ENCODE measurements around the gene TBX4. TPM values are rescaled to one million over a fixed set of nuclear protein-coding genes. Genes with fewer than 3 reads are reported as not detected.

TBX4 gene
- total RNA-seq, 4 donors from 2014 or later, result 0.54 TPM; not detected in 3

DNA sequence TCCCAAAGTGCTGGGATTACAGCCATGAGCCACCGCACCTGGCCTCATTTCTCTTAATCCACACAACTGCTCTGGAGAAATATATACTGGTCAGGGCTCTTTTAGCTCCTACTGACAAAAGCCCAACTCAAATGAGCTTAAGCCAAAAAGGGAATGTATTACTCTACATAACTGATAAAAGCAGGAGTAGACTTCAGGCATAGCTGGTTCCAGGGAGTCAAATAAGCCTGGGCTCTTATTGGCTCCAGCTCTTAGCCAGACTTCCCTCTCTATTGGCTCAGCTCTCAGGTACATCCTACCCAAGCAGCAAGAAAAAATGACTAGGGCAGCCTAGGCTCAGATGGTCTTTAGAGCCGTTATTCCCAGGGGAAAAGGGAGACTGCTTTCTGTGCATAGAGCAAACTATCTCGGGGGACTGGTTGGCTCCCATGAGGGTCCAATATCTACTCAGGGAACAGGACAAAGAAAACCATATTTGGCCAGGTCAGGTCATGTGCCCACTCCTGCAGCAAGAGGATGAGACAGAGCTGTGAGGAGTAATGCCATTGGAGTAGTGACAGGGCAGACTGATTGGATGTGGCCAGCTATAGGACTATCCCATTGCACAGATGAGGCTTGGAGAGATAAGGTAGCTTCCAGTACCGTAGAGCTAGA lies 31.4 kb upstream of the TBX4 start:
- Histone ChIP-seq H3K4me3 (replicated peaks in 1 of 3) (no peak overlapping the region), H3K9me3 (no peaks in the 10 kb centered on the region), H3K27ac (no peak overlapping the region), H3K27me3 (no peaks in the 10 kb centered on the region), H3K4me1 (peaks cover 0 to 9% of the 10 kb centered on the region in 2 donors), H3K36me3 (no peaks in the 10 kb centered on the region)
- no peak for DNase-seq
- WGBS, 2 donors, result 83 to 90% methylated on average over 4 of the region's 4 CpGs
- TF ChIP-seq, protein P1, sequence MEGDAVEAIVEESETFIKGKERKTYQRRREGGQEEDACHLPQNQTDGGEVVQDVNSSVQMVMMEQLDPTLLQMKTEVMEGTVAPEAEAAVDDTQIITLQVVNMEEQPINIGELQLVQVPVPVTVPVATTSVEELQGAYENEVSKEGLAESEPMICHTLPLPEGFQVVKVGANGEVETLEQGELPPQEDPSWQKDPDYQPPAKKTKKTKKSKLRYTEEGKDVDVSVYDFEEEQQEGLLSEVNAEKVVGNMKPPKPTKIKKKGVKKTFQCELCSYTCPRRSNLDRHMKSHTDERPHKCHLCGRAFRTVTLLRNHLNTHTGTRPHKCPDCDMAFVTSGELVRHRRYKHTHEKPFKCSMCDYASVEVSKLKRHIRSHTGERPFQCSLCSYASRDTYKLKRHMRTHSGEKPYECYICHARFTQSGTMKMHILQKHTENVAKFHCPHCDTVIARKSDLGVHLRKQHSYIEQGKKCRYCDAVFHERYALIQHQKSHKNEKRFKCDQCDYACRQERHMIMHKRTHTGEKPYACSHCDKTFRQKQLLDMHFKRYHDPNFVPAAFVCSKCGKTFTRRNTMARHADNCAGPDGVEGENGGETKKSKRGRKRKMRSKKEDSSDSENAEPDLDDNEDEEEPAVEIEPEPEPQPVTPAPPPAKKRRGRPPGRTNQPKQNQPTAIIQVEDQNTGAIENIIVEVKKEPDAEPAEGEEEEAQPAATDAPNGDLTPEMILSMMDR (IDR thresholded peaks at IDR 0.05), result no peak
- intact Hi-C loops (cut with DNase I), result no loop called here

DNA sequence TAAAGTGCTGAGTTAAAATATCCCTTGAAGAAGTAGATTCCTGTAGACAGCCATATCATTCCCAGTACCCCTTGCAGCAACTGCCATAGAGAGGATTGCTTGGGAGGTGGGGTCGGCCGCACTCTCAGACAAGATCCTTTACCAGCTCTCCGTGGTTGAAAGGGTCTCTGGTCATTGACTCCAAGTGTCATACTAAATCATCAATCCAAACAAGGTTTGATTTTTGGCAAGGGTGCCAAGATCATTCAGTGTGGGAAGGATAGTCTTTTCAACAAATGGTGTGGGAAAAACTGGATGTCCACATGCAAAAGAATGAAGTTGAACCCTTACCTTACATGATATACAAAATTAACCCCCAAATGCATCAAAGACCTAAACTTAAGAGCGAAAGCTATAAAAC lies 30.8 kb upstream of the TBX4 start:
- no peak for DNase-seq
- intact Hi-C loops (cut with DNase I), result no loop called here
- no peak overlapping the region for H3K27ac ChIP-seq
- WGBS, 2 donors, result 71 to 82% methylated on average over 4 of the region's 4 CpGs
- H3K36me3 ChIP-seq, result no peaks in the 10 kb centered on the region
- H3K9me3 ChIP-seq, result no peaks in the 10 kb centered on the region
- peaks cover 0 to 9% of the 10 kb centered on the region in 2 donors for H3K4me1 ChIP-seq
- no peaks in the 10 kb centered on the region for H3K27me3 ChIP-seq
- H3K4me3 ChIP-seq (replicated peaks in 1 of 3), result no peak overlapping the region
- TF ChIP-seq POLR2A (IDR thresholded peaks at IDR 0.05), result no peak
- TF ChIP-seq, protein P1 (IDR thresholded peaks at IDR 0.05), result no peak

DNA sequence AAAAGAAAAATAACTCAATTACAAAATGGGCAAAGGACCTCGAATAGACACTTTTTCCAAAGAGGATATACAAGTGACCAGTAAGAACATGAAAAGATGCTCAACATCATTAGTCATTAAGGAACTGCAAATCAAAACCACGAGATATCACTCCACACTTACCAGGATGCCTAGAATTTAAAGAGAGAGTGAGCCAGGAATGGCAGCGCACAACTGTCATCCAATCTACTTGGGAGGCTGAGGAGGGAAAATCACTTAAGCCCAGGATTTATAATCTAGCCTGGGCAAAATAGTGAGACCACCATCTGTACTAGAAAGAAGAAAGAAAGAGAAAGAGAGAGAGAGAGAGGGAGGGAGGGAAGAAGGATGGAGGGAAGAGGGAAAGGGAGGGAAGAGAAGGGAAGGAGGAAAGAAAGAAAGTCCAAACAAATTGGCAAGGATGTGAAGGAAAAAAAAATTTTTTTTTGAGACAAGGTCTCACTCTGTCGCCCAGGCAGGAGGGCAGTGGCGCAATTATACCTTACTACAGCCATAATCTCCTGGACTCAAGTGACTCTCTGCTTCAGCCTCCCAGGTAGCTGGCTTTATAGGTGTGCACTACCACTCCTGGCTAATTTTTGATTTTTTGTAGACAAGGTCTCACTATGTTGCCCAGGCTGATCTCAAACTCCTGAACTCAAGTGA lies 30.0 kb upstream of the TBX4 start:
- no peak for DNase-seq
- TF ChIP-seq, protein P1 (IDR thresholded peaks at IDR 0.05), result no peak
- no peak for TF ChIP-seq POLR2A (IDR thresholded peaks at IDR 0.05)
- Histone ChIP-seq H3K9me3 (no peaks in the 10 kb centered on the region), H3K36me3 (no peaks in the 10 kb centered on the region), H3K4me1 (peaks cover 0 to under 1% of the 10 kb centered on the region in 2 donors), H3K27ac (no peak overlapping the region), H3K4me3 (replicated peaks in 1 of 3) (no peak overlapping the region), H3K27me3 (no peaks in the 10 kb centered on the region)
- 64 to 71% methylated on average over 5 of the region's 5 CpGs for WGBS, 2 donors
- intact Hi-C loops (cut with DNase I), result no loop called here

DNA sequence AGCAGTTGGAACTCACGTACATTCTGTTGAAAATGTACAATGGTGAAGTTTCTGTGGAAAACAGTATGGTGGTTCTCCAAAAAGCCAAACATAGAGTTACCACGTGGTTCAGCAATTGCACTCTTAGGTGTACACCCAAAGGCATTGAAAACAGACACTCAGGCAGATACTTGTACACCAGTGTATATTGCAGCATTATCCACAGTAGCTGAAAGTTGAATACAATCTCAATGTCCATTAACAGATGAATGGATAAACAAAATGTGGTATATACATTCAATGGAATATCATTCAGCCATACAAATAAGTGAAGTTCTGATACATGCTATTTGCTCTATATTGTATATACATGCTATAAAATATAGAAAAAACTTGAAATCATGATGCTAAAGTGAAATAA lies 29.4 kb upstream of the TBX4 start:
- Histone ChIP-seq H3K27me3 (no peaks in the 10 kb centered on the region), H3K4me3 (replicated peaks in 1 of 3) (no peak overlapping the region), H3K4me1 (no peaks in the 10 kb centered on the region), H3K9me3 (no peaks in the 10 kb centered on the region), H3K27ac (no peak overlapping the region), H3K36me3 (no peaks in the 10 kb centered on the region)
- intact Hi-C loops (cut with DNase I), result no loop called here
- WGBS, 2 donors, result 43 to 45% methylated on average over 2 of the region's 2 CpGs
- no peak for DNase-seq
- TF ChIP-seq, protein P1 (IDR thresholded peaks at IDR 0.05), result no peak
- TF ChIP-seq POLR2A (IDR thresholded peaks at IDR 0.05), result no peak

DNA sequence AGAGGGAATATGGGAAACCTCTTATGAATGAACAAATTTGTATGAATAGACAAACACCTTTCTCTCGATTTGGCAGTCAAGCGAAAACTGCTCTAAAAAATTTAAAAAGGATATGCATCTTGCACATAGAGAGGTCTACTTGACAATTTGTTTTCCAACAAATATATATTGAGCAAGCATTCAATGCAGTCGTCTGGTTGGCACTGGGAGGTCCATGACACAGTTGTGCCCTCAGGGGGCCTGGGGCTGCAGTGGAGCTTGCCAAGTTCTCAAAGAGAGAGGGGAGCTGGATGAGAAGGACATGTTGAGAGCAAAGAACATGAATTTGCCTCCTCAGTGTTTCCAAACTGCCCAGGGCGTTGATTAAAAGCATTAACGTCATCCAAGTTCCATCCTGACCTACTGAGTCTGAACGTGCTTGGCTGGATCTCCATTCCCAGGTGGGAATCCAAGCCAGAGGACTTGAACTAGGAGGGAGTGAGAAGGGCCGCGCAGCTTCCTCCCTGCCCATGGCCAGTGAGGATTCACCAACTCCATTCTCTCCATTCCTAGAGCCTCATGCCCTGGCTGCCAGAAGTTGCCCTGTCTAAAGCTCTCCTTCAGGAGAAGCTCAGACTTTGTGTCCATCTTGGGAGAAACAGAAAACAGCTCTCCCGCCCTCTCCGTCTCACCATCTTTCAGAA lies 28.1 kb upstream of the TBX4 start:
- DNase-seq, result no peak
- H3K27me3 ChIP-seq, result no peaks in the 10 kb centered on the region
- no peaks in the 10 kb centered on the region for H3K9me3 ChIP-seq
- H3K27ac ChIP-seq, result no peak overlapping the region
- 83 to 85% methylated on average over 10 of the region's 10 CpGs for WGBS, 2 donors
- no peaks in the 10 kb centered on the region for H3K4me1 ChIP-seq
- intact Hi-C loops (cut with DNase I), result no loop called here
- H3K4me3 ChIP-seq (replicated peaks in 1 of 3), result no peak overlapping the region
- TF ChIP-seq, protein P1 (IDR thresholded peaks at IDR 0.05), result no peak
- no peak for TF ChIP-seq POLR2A (IDR thresholded peaks at IDR 0.05)
- H3K36me3 ChIP-seq, result no peaks in the 10 kb centered on the region

Measured in thyroid gland (tissue), 4 donors.